ENCODE results near the gene DEFB123. TPM values are rescaled to one million over a fixed set of nuclear protein-coding genes. Genes with fewer than 3 reads are reported as not detected.
A peak's percentile ranks its signal among the peaks of the same experiment; 100 is the strongest.

DEFB123 gene
- not detected in 2 replicates for total RNA-seq (ENCODE audit: low replicate concordance)

GRCh38 chr20:31440012-31440659 is at the start of gene DEFB123:
TSS of gene DEFB123 (plus strand) at chr20:31440632. CDS start at chr20:31440699, 67 bp downstream.
- H3K9me3 ChIP-seq (ENCODE audit: low read depth) = peaks cover 12% of the 10 kb centered on the region
- no peaks in the 10 kb centered on the region for H3K36me3 ChIP-seq
- no peaks in the 10 kb centered on the region for H4K20me1 ChIP-seq (ENCODE audit: low read depth)
- Mint-ChIP-seq H3K4me3 (no peak within 1 kb of the TSS), H3K4me1 (no peaks in the 10 kb centered on the region), H3K9me3 (peaks cover 2% of the 10 kb centered on the region), H3K27me3 (ENCODE audit: insufficient read depth, low read depth) (peaks cover 9% of the 10 kb centered on the region), H3K27ac (no peak within 1 kb of the TSS), H3K36me3 (no peaks in the 10 kb centered on the region)
- H3K27me3 ChIP-seq = no peaks in the 10 kb centered on the region
- H3K4me1 ChIP-seq = no peaks in the 10 kb centered on the region
- H3K9ac ChIP-seq = no peak within 1 kb of the TSS
- H3K4me3 ChIP-seq = no peak within 1 kb of the TSS
- no peaks in the 10 kb centered on the region for H3K79me2 ChIP-seq (ENCODE audit: low read depth)
- H3K4me2 ChIP-seq = no peak within 1 kb of the TSS
- no peaks in the 10 kb centered on the region for H3F3A ChIP-seq (ENCODE audit: low read depth)
- TF ChIP-seq, protein P1, sequence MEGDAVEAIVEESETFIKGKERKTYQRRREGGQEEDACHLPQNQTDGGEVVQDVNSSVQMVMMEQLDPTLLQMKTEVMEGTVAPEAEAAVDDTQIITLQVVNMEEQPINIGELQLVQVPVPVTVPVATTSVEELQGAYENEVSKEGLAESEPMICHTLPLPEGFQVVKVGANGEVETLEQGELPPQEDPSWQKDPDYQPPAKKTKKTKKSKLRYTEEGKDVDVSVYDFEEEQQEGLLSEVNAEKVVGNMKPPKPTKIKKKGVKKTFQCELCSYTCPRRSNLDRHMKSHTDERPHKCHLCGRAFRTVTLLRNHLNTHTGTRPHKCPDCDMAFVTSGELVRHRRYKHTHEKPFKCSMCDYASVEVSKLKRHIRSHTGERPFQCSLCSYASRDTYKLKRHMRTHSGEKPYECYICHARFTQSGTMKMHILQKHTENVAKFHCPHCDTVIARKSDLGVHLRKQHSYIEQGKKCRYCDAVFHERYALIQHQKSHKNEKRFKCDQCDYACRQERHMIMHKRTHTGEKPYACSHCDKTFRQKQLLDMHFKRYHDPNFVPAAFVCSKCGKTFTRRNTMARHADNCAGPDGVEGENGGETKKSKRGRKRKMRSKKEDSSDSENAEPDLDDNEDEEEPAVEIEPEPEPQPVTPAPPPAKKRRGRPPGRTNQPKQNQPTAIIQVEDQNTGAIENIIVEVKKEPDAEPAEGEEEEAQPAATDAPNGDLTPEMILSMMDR (IDR thresholded peaks at IDR 0.05) = peak; percentile 4
- no peak for TF ChIP-seq EZH2 (IDR thresholded peaks at IDR 0.05)
- no peak within 1 kb of the TSS for H2AFZ ChIP-seq (replicated peaks)
- DNase-seq (ENCODE audit: low spot score) = no peak
- H3K27ac ChIP-seq = no peak within 1 kb of the TSS

- Histone ChIP-seq H3F3A (ENCODE audit: low read depth) (no peaks in the 10 kb centered on the region), H3K79me2 (ENCODE audit: low read depth) (no peaks in the 10 kb centered on the region), H3K36me3 (no peaks in the 10 kb centered on the region), H2AFZ (replicated peaks) (no peak overlapping the region), H3K4me2 (no peak overlapping the region), H3K9me3 (ENCODE audit: low read depth) (peaks cover 7% of the 10 kb centered on the region), H4K20me1 (ENCODE audit: low read depth) (no peaks in the 10 kb centered on the region), H3K4me1 (no peaks in the 10 kb centered on the region), H3K27me3 (no peaks in the 10 kb centered on the region), H3K27ac (no peak overlapping the region), H3K9ac (no peak overlapping the region), H3K4me3 (no peak overlapping the region)
- TF ChIP-seq EZH2 (IDR thresholded peaks at IDR 0.05) = no peak
- TF ChIP-seq EZH2phosphoT487 (IDR thresholded peaks at IDR 0.05) = no peak
- TF ChIP-seq, protein P1 (IDR thresholded peaks at IDR 0.05) = no peak
- no peak overlapping the region for H3K4me3 Mint-ChIP-seq
- H3K36me3 Mint-ChIP-seq = no peaks in the 10 kb centered on the region
- H3K27me3 Mint-ChIP-seq (ENCODE audit: insufficient read depth, low read depth) = peaks cover 7% of the 10 kb centered on the region
- no peak overlapping the region for H3K27ac Mint-ChIP-seq
- H3K4me1 Mint-ChIP-seq = no peaks in the 10 kb centered on the region
- DNase-seq (ENCODE audit: low spot score) = no peak
- H3K9me3 Mint-ChIP-seq = peaks cover 22% of the 10 kb centered on the region
Observed at GRCh38 chr20:31392836-31393235, 47.6 kb upstream of the DEFB123 start.

DNA sequence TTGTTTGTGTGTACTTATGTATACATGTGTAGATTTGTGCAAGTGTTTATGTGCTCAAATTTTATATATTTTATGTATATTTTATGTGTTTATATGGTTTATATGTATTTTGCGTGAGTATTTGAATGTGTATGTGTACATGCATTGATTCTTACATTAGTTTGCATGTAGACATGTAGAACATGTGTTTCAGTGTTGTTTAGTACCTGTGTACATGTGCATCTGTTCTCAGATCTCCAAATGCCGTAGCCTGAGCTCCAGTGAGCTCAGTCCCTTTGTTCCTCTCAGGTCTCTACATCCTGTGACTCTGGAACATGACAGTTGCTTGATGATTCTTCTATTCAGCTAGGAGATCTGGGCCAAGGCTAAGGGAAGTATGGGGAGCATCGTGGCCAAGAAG is 45.5 kb upstream of the DEFB123 start:
- Histone ChIP-seq H3K36me3 (no peaks in the 10 kb centered on the region), H3K27ac (no peak overlapping the region), H3K4me3 (no peak overlapping the region), H3K4me1 (no peaks in the 10 kb centered on the region), H3F3A (ENCODE audit: low read depth) (no peaks in the 10 kb centered on the region), H2AFZ (replicated peaks) (no peak overlapping the region), H3K27me3 (no peaks in the 10 kb centered on the region), H3K9ac (no peak overlapping the region), H4K20me1 (ENCODE audit: low read depth) (no peaks in the 10 kb centered on the region), H3K79me2 (ENCODE audit: low read depth) (no peaks in the 10 kb centered on the region), H3K9me3 (ENCODE audit: low read depth) (peaks cover 10% of the 10 kb centered on the region), H3K4me2 (no peak overlapping the region)
- TF ChIP-seq EZH2 (IDR thresholded peaks at IDR 0.05) (no peak), EZH2phosphoT487 (IDR thresholded peaks at IDR 0.05) (no peak)
- TF ChIP-seq, protein P1 (IDR thresholded peaks at IDR 0.05) = no peak
- Mint-ChIP-seq H3K9me3 (peaks cover 15% of the 10 kb centered on the region), H3K36me3 (no peaks in the 10 kb centered on the region), H3K27me3 (ENCODE audit: insufficient read depth, low read depth) (peaks cover 4% of the 10 kb centered on the region), H3K27ac (no peak overlapping the region), H3K4me1 (no peaks in the 10 kb centered on the region), H3K4me3 (no peak overlapping the region)
- no peak for DNase-seq (ENCODE audit: low spot score)
